ENCODE results near the gene ARSK. TPM values are rescaled to one million over a fixed set of nuclear protein-coding genes. Genes with fewer than 3 reads are reported as not detected.

The ARSK gene
- polyA plus RNA-seq, 1 donor from 2014 or later: 6.9 TPM

DNA sequence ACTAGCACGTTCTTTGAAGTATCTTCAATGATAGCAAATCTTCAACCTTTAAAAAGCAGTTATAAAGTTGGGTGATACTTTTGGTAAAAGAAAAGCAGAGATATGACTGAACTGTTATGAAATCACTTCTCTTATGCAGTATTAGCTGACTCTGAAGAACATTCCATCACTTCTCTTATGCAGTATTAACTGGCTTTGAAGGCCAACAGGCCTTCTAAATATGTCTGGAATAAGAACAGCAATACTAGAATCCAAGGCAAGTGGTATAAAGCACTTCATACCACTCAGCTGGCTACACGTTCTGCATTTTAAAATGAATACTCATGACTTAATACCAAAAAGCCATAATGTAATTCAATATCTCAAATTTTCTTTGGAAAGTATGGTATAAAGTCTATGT is 17.4 kb upstream of the ARSK start:
- Mint-ChIP-seq H3K9me3 (no peaks in the 10 kb centered on the region), H3K4me1 (peaks cover 6 to 14% (median 13%) of the 10 kb centered on the region in 3 donors), H3K4me3 (no peak overlapping the region), H3K36me3 (peaks cover 8% of the 10 kb centered on the region), H3K27me3 (no peaks in the 10 kb centered on the region), H3K27ac (no peak overlapping the region)

DNA sequence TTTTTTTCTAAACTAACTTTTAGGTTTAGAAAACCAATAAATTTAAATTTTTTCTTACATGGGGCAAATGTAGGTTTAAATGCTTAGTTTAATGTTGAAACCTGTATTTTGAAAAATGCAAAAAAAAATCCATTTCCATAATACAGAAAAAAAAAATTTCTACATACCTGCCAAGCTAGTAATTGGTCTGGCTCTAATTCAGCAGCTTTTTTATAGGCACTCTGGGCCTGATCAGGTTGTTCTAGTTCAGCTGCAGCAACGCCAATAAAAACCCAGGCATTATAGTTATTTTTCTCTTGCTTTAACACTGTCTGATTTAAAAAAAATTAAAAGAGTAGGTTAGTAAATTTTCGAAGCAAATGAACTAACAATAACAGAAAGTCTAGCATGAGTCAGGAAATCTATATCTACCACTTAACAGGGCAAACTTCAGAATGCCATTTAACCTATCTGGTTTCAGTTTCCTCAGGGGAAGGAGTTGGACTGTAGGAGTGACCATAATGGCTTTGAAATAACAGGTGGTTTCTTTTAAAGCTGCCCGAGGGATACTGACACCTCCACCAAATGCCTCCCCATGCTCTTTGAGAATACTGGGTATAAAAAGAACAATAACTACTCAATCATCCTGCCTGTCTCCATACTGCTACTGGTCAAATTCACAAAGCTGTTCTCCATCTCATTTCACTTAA is 11.7 kb upstream of the ARSK start:
- H3K36me3 Mint-ChIP-seq: peaks cover 7% of the 10 kb centered on the region
- peak overlapping the region in 1 of 3 donors; percentile 47 for H3K27ac Mint-ChIP-seq
- peaks cover 0 to 9% (median 8%) of the 10 kb centered on the region in 3 donors for H3K4me1 Mint-ChIP-seq
- no peak overlapping the region for H3K4me3 Mint-ChIP-seq
- no peaks in the 10 kb centered on the region for H3K9me3 Mint-ChIP-seq
- no peaks in the 10 kb centered on the region for H3K27me3 Mint-ChIP-seq

GRCh38 chr5:95549030-95549429 is 5.9 kb upstream of the ARSK start:
- H3K36me3 Mint-ChIP-seq: peaks cover 12% of the 10 kb centered on the region
- H3K4me3 Mint-ChIP-seq: peak overlapping the region in 1 of 4 donors; percentile 2
- no peaks in the 10 kb centered on the region for H3K9me3 Mint-ChIP-seq
- no peak overlapping the region for H3K27ac Mint-ChIP-seq
- peaks cover 21 to 29% (median 21%) of the 10 kb centered on the region in 3 donors for H3K4me1 Mint-ChIP-seq
- no peaks in the 10 kb centered on the region for H3K27me3 Mint-ChIP-seq

DNA sequence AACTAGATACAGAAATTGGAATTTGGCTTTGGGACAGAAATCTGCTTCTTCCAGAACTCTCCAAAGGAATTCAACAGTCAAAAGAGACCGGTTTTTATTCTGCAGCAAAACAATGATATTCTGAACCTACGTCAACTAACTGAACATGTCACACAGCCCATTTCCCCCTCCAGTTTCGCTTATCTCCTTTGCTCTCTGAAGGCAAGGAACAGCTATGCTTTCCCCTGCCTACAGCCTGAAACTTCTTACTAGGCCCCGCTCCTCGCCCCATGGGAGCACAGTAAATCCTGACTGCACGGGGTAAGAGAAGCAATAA is 612 bp upstream of the ARSK start:
- Mint-ChIP-seq H3K9me3 (no peaks in the 10 kb centered on the region), H3K36me3 (peaks cover 7% of the 10 kb centered on the region), H3K4me1 (peaks cover 25 to 39% (median 26%) of the 10 kb centered on the region in 3 donors), H3K4me3 (peak overlapping the region; percentile 94 to 98 (median 98)), H3K27me3 (no peaks in the 10 kb centered on the region), H3K27ac (peak overlapping the region; percentile 82 to 99 (median 93))

DNA sequence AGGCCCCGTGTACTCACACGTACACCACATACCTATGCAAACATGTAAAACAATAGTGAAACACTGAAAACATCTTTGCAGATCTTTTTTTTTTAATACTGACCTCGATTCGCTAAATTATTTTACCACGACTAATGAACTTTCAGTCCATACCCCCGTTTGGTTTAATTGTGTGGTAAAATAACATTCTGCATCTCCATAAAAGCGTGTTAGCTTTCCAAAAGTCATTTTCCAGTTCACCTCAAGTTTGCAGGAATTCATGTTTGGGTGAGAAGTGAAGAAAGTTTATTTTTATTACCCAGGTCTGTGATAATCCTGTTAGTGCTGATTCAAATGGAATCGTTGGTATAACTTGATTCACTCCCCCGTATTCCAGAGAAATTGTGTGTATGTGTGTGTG is 652 bp downstream of the ARSK start:
- Mint-ChIP-seq H3K4me3 (peak overlapping the region; percentile 94 to 98 (median 98)), H3K27ac (peak overlapping the region in 2 of 3 donors; percentile 93 to 99), H3K9me3 (no peaks in the 10 kb centered on the region), H3K36me3 (peaks cover 7% of the 10 kb centered on the region), H3K4me1 (peaks cover 23 to 39% (median 26%) of the 10 kb centered on the region in 3 donors), H3K27me3 (no peaks in the 10 kb centered on the region)

- Mint-ChIP-seq H3K9me3 (no peaks in the 10 kb centered on the region), H3K27me3 (no peaks in the 10 kb centered on the region), H3K36me3 (peaks cover 3% of the 10 kb centered on the region), H3K4me3 (no peak overlapping the region), H3K4me1 (peaks cover 13 to 26% (median 14%) of the 10 kb centered on the region in 3 donors), H3K27ac (peak overlapping the region in 1 of 3 donors; percentile 9)
Measured at GRCh38 chr5:95557841-95558240, 2.9 kb downstream of the ARSK start.

GRCh38 chr5:95562282-95562681 is 7.4 kb downstream of the ARSK start:
- H3K4me1 Mint-ChIP-seq: peaks cover 0 to 7% (median 2%) of the 10 kb centered on the region in 3 donors
- no peaks in the 10 kb centered on the region for H3K9me3 Mint-ChIP-seq
- peaks cover 4% of the 10 kb centered on the region for H3K36me3 Mint-ChIP-seq
- no peaks in the 10 kb centered on the region for H3K27me3 Mint-ChIP-seq
- H3K4me3 Mint-ChIP-seq: peak overlapping the region in 1 of 4 donors; percentile 58
- H3K27ac Mint-ChIP-seq: no peak overlapping the region

DNA sequence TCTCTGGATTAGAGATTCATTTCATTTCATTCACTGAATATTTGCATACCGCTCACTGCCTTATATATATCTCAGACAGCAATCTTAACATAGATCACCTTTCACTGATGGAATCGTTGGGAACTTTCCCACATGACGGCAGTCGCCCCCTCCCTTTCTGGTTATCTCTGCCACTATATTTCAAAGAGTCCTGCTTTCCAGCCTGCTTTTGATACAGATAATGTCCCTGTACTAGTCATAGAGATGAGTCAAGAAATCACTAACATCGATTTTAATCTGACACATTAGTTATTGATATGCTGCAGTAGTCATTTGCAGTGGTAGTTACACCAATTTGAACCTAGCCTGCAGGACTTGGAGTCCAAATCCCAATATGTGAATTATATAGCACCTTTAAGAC is 8.5 kb downstream of the ARSK start:
- H3K27ac Mint-ChIP-seq: peak overlapping the region in 1 of 3 donors; percentile 27
- H3K9me3 Mint-ChIP-seq: no peaks in the 10 kb centered on the region
- no peaks in the 10 kb centered on the region for H3K27me3 Mint-ChIP-seq
- peaks cover 6% of the 10 kb centered on the region for H3K36me3 Mint-ChIP-seq
- peaks cover 0 to 7% (median 0%) of the 10 kb centered on the region in 3 donors for H3K4me1 Mint-ChIP-seq
- H3K4me3 Mint-ChIP-seq: no peak overlapping the region

GRCh38 chr5:95564450-95564849 is 9.5 kb downstream of the ARSK start:
- H3K27me3 Mint-ChIP-seq: no peaks in the 10 kb centered on the region
- peaks cover 8% of the 10 kb centered on the region for H3K36me3 Mint-ChIP-seq
- H3K9me3 Mint-ChIP-seq: no peaks in the 10 kb centered on the region
- no peak overlapping the region for H3K27ac Mint-ChIP-seq
- H3K4me1 Mint-ChIP-seq: peaks cover 0 to 7% (median 0%) of the 10 kb centered on the region in 3 donors
- peak overlapping the region in 1 of 4 donors; percentile 7 for H3K4me3 Mint-ChIP-seq

- H3K27ac Mint-ChIP-seq: no peak overlapping the region
- H3K4me3 Mint-ChIP-seq: no peak overlapping the region
- peaks cover 0 to 7% (median 0%) of the 10 kb centered on the region in 3 donors for H3K4me1 Mint-ChIP-seq
- no peaks in the 10 kb centered on the region for H3K9me3 Mint-ChIP-seq
- no peaks in the 10 kb centered on the region for H3K27me3 Mint-ChIP-seq
- peaks cover 8% of the 10 kb centered on the region for H3K36me3 Mint-ChIP-seq
Measured at GRCh38 chr5:95565280-95565920, 10.5 kb downstream of the ARSK start.

DNA sequence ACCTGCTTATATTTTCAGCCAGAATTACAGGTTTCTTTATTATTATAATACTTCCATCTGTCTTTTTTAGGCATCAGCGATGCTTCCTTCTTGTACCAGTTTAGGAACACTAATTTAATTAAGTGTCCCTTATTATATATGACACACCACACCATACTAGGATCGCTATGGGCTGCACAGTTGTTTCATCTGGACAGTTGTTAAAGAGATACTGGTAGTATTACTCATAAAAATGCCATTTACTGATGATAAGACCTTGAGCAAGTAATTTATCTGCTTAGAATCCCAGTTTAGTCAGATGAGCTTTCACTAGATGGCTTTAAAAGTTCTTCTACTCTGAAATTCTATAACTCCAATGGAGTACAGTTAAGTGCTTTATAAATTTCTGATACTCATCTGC is 17.1 kb downstream of the ARSK start:
- Mint-ChIP-seq H3K4me3 (no peak overlapping the region), H3K9me3 (peaks cover 0 to 5% (median 2%) of the 10 kb centered on the region in 3 donors), H3K27me3 (no peaks in the 10 kb centered on the region), H3K36me3 (peaks cover 18% of the 10 kb centered on the region), H3K27ac (no peak overlapping the region), H3K4me1 (peaks cover 0 to 2% (median 0%) of the 10 kb centered on the region in 3 donors)

DNA sequence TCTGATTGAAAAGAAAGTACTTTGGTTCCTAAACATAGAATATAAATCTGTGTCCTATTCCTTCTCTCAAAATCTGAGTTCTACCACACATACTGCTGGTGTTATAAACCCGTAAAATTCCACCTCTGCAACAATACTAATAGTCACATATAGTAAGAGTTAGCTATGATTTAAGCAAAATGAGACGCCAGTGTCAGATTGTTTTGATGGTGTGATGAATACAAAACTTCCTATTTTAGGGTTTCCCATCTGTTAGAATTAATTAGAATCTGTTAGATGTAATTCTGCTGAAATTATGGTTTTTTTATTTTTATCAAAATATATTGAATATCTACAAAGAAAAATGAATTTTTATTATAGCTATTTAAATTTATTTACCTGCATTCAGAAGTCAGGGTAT is 26.7 kb downstream of the ARSK start:
- Mint-ChIP-seq H3K4me1 (no peaks in the 10 kb centered on the region), H3K27ac (no peak overlapping the region), H3K4me3 (no peak overlapping the region), H3K9me3 (no peaks in the 10 kb centered on the region), H3K27me3 (no peaks in the 10 kb centered on the region), H3K36me3 (peaks cover 15% of the 10 kb centered on the region)

DNA sequence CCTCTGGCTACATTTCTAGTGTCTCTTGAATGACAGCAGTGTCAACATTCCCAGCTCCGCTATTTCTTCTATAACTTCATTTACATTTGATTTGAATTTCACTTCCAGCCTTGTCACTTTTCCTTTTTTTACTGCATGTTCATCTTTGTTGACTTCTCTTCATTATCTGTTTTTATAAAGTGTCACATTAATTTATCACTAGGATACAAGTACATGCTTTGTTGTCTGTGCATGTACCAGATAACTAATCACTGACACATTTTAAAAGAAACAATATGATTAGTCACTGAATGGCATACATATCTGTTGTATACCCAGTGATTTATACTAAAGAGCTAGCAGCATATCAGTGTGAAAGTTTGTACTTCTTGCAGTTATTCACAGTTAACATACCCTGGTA is 29.1 kb downstream of the ARSK start:
- H3K9me3 Mint-ChIP-seq: peaks cover 0 to 2% (median 0%) of the 10 kb centered on the region in 3 donors
- H3K4me1 Mint-ChIP-seq: no peaks in the 10 kb centered on the region
- H3K4me3 Mint-ChIP-seq: no peak overlapping the region
- no peaks in the 10 kb centered on the region for H3K27me3 Mint-ChIP-seq
- peaks cover 15% of the 10 kb centered on the region for H3K36me3 Mint-ChIP-seq
- no peak overlapping the region for H3K27ac Mint-ChIP-seq

GRCh38 chr5:95590880-95591279 is 36.0 kb downstream of the ARSK start:
- Mint-ChIP-seq H3K4me3 (no peak overlapping the region), H3K27ac (peak overlapping the region in 1 of 3 donors; percentile 24), H3K36me3 (peaks cover 6% of the 10 kb centered on the region), H3K9me3 (peaks cover 0 to 2% (median 0%) of the 10 kb centered on the region in 3 donors), H3K27me3 (no peaks in the 10 kb centered on the region), H3K4me1 (peaks cover 3 to 5% (median 4%) of the 10 kb centered on the region in 3 donors)

DNA sequence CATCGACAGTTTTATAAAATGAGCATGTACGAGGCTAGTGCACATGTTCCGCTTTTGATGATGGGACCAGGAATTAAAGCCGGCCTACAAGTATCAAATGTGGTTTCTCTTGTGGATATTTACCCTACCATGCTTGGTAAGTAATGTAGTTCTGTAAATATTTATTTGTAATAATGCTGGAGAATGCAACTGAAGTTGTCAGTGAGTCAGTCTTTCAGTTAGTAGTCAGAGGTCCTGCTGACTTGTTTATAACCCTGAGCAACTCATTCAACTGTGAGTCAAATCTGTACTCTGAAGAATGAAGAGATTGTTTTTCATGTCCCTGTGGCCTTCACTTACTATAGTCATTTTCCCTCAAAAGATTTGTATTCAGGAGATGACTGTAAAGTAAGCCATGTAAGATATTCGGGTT is 36.6 kb downstream of the ARSK start:
- Mint-ChIP-seq H3K4me3 (no peak overlapping the region), H3K4me1 (peaks cover 3 to 5% (median 4%) of the 10 kb centered on the region in 3 donors), H3K9me3 (peaks cover 0 to 2% (median 0%) of the 10 kb centered on the region in 3 donors), H3K27ac (no peak overlapping the region), H3K27me3 (no peaks in the 10 kb centered on the region), H3K36me3 (peaks cover 6% of the 10 kb centered on the region)
